OCI-LY1 (cell line): ENCODE results near the gene BICRAL.

ENCODE experiments used
- H2AFZ ChIP-seq: fragments of 200-600 bp; sonication (generic), shearing (Covaris generic); 2 replicates; pipeline ENCODE4 v1.6.0; 2014; ENCODE audit warnings: antibody characterized with exemption, mild to moderate bottlenecking, low read length
- H3F3A ChIP-seq: fragments of 200-600 bp; sonication (generic), shearing (Covaris generic); 2 replicates; pipeline ENCODE4 v1.6.0; 2014; ENCODE audit warnings: mild to moderate bottlenecking, antibody characterized with exemption, low read length, moderate library complexity; ENCODE audit not compliant: insufficient read depth
- H3K27ac ChIP-seq: fragments of 200-600 bp; sonication (generic); 2 replicates; pipeline ENCODE4 v1.5.1; 2014; ENCODE audit warnings: low read length, mixed run types, mild to moderate bottlenecking, low read depth; ENCODE audit not compliant: poor library complexity, severe bottlenecking
- H3K27me3 ChIP-seq: fragments of 200-600 bp; sonication (generic); 2 replicates; pipeline ENCODE4 v1.6.0; 2014; ENCODE audit warnings: antibody characterized with exemption, mild to moderate bottlenecking, low read length, moderate library complexity; ENCODE audit not compliant: insufficient read depth
- H3K36me3 ChIP-seq: fragments of 200-600 bp; sonication (generic); 2 replicates; pipeline ENCODE4 v1.6.1; 2014; ENCODE audit warnings: mild to moderate bottlenecking, antibody characterized with exemption, low read length, moderate library complexity, mixed read lengths; ENCODE audit not compliant: insufficient read depth
- H3K4me1 ChIP-seq: fragments of 200-600 bp; sonication (generic); 2 replicates; pipeline ENCODE4 v1.5.1; 2014; ENCODE audit warnings: mild to moderate bottlenecking, low read length, moderate library complexity; ENCODE audit not compliant: insufficient read depth, severe bottlenecking
- H3K4me2 ChIP-seq: fragments of 200-600 bp; sonication (generic), shearing (Covaris generic); 2 replicates; pipeline ENCODE4 v1.6.1; 2014; ENCODE audit warnings: low read length
- H3K4me3 ChIP-seq: fragments of 200-600 bp; sonication (generic); 2 replicates; pipeline ENCODE4 v1.5.1; 2014; ENCODE audit warnings: low read length, low read depth, mild to moderate bottlenecking, mixed read lengths; ENCODE audit not compliant: poor library complexity, severe bottlenecking
- H3K79me2 ChIP-seq: fragments of 200-600 bp; shearing (Covaris generic); 2 replicates; pipeline ENCODE4 v1.6.1; 2016; ENCODE audit warnings: mixed run types, low read length, mixed read lengths; ENCODE audit not compliant: insufficient read depth
- H3K9ac ChIP-seq: fragments of 200-600 bp; sonication (generic), shearing (Covaris generic); 2 replicates; pipeline ENCODE4 v1.6.1; 2014; ENCODE audit warnings: mild to moderate bottlenecking, low read length, mixed read lengths
- H3K9me2 ChIP-seq: fragments of 200-600 bp; sonication (generic), shearing (Covaris generic); 2 replicates; pipeline ENCODE4 v1.6.1; 2014; ENCODE audit warnings: low read depth, mild to moderate bottlenecking, low read length, mixed read lengths
- H3K9me3 ChIP-seq: fragments of 200-600 bp; shearing (Covaris generic); 2 replicates; pipeline ENCODE4 v1.6.1; 2014; ENCODE audit warnings: low read length, mixed read lengths
- H4K20me1 ChIP-seq: fragments of 200-600 bp; sonication (generic), shearing (Covaris generic); 2 replicates; pipeline ENCODE4 v1.6.0; 2016; ENCODE audit warnings: mild to moderate bottlenecking, low read length; ENCODE audit not compliant: insufficient read depth
- CTCF ChIP-seq: fragments of 200-600 bp; sonication (generic), shearing (Covaris generic); IDR thresholded peaks from 2 replicates; pipeline ENCODE4 v1.5.1; 2017; ENCODE audit warnings: mild to moderate bottlenecking, antibody characterized with exemption, low read length, moderate library complexity, mixed read lengths
- EZH2 ChIP-seq: fragments of 200-600 bp; sonication (generic), shearing (Covaris generic); IDR thresholded peaks from 2 replicates; pipeline ENCODE4 v1.8.0; 2017; ENCODE audit warnings: borderline replicate concordance, mixed run types, mild to moderate bottlenecking, antibody characterized with exemption, low read length, moderate library complexity, mixed read lengths

BICRAL gene

DNA sequence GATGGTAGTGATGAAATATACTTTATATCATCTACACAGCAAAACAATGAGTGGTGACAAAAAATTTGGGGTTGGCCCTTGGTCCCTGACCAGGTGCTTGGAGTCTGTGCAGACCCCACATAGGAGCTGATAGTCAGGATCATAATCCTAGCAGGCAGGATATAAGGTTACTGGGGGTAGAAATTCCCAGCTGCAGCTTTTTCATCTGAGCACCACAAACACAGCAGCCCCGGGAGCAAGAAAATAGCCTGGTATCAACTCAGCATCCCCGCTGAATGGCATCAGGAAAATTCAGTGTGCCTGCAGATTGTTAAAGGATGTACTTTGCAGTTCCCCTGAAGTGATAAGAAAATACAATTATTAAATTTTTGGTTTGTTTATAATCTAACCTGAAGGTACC is 69.7 kb downstream of the BICRAL start:
- Histone ChIP-seq H4K20me1 (no peaks in the 10 kb centered on the region), H3F3A (no peaks in the 10 kb centered on the region), H3K9me3 (no peaks in the 10 kb centered on the region), H3K36me3 (peaks cover 51% of the 10 kb centered on the region), H3K79me2 (no peaks in the 10 kb centered on the region), H3K4me3 (no peak overlapping the region), H3K27me3 (no peaks in the 10 kb centered on the region), H3K9ac (no peak overlapping the region), H2AFZ (no peak overlapping the region), H3K27ac (no peak overlapping the region), H3K4me2 (no peak overlapping the region), H3K4me1 (no peaks in the 10 kb centered on the region), H3K9me2 (no peaks in the 10 kb centered on the region)
- no peak for TF ChIP-seq EZH2
- TF ChIP-seq CTCF, result no peak

DNA sequence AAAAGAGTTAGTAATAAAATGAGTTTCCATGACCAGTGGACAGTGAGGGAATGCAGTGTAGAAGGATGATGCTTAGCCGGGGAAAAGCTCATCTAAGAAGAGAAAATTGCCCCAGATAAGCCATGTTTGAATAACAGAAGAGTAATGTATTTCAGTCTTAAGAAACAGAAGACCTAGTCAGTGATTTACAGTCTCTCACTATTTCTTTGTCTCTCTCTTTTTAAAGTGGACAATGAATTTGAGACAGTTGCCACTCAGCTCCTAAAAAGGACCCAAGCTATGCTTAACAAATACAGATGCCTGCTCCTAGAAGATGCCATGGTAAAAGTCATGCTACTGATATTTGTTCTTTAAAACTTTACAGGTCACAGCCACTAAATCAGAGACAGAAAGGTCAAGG is 78.2 kb downstream of the BICRAL start:
- H3F3A ChIP-seq, result no peaks in the 10 kb centered on the region
- TF ChIP-seq EZH2, result no peak
- TF ChIP-seq CTCF, result no peak
- no peaks in the 10 kb centered on the region for H4K20me1 ChIP-seq
- H3K9me3 ChIP-seq, result no peaks in the 10 kb centered on the region
- no peak overlapping the region for H3K27ac ChIP-seq
- H3K36me3 ChIP-seq, result peaks cover 75% of the 10 kb centered on the region
- no peak overlapping the region for H2AFZ ChIP-seq
- H3K9ac ChIP-seq, result no peak overlapping the region
- no peaks in the 10 kb centered on the region for H3K4me1 ChIP-seq
- no peak overlapping the region for H3K4me2 ChIP-seq
- H3K27me3 ChIP-seq, result no peaks in the 10 kb centered on the region
- H3K9me2 ChIP-seq, result no peaks in the 10 kb centered on the region
- no peaks in the 10 kb centered on the region for H3K79me2 ChIP-seq
- H3K4me3 ChIP-seq, result no peak overlapping the region

- Histone ChIP-seq H3K79me2 (no peaks in the 10 kb centered on the region), H4K20me1 (no peaks in the 10 kb centered on the region), H3K4me1 (no peaks in the 10 kb centered on the region), H2AFZ (no peak overlapping the region), H3K27ac (no peak overlapping the region), H3F3A (no peaks in the 10 kb centered on the region), H3K9me3 (no peaks in the 10 kb centered on the region), H3K4me3 (no peak overlapping the region), H3K9ac (no peak overlapping the region), H3K9me2 (no peaks in the 10 kb centered on the region), H3K4me2 (no peak overlapping the region), H3K36me3 (peaks cover 74% of the 10 kb centered on the region), H3K27me3 (no peaks in the 10 kb centered on the region)
- TF ChIP-seq EZH2 (no peak), CTCF (no peak)
These were observed 78.6 kb downstream of the BICRAL start for GRCh38 chr6:42860481-42860880.
